AG09309 (cell line): ENCODE measurements around the gene RAX.

Experiments used
- DNase-seq: peaks from one replicate; pipeline ENCODE4 v3.0.0-alpha.2; 2010; ENCODE audit warnings: low read depth
- H3K4me3 ChIP-seq: 2 replicates; pipeline ENCODE4 v1.5.1; 2011; ENCODE audit warnings: mild to moderate bottlenecking, low read depth, low read length, moderate library complexity; ENCODE audit not compliant: control insufficient read depth
- TF ChIP-seq, protein P1 (sequence below): IDR thresholded peaks from 2 replicates; pipeline ENCODE4 v1.5.1; 2011; ENCODE audit warnings: mild to moderate bottlenecking, low read depth, low read length, inconsistent platforms; ENCODE audit not compliant: insufficient read depth, control insufficient read depth; ENCODE audit errors: missing control alignments

RAX gene

DNA sequence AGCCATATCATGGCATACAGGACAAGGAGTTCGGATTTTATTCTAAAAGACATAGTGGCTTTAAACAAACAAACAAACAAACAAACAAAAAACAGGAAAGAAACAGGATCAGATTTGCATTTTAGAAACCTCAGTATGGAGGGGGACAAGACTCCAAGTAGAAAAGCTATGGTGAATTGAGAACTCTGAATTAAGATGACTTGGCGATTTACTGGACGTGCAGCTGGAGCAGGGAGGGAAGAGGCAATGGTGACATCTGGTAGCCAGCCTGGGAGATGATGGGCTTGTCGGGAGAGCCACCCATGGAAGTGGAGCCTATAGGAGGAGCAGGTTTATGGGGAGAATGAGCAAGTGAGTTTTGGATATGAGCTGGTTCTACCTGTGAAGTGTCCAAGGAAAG lies 32.0 kb upstream of the RAX start:
- no peak overlapping the region for H3K4me3 ChIP-seq
- TF ChIP-seq, protein P1, sequence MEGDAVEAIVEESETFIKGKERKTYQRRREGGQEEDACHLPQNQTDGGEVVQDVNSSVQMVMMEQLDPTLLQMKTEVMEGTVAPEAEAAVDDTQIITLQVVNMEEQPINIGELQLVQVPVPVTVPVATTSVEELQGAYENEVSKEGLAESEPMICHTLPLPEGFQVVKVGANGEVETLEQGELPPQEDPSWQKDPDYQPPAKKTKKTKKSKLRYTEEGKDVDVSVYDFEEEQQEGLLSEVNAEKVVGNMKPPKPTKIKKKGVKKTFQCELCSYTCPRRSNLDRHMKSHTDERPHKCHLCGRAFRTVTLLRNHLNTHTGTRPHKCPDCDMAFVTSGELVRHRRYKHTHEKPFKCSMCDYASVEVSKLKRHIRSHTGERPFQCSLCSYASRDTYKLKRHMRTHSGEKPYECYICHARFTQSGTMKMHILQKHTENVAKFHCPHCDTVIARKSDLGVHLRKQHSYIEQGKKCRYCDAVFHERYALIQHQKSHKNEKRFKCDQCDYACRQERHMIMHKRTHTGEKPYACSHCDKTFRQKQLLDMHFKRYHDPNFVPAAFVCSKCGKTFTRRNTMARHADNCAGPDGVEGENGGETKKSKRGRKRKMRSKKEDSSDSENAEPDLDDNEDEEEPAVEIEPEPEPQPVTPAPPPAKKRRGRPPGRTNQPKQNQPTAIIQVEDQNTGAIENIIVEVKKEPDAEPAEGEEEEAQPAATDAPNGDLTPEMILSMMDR, result no peak
- no peak for DNase-seq

DNA sequence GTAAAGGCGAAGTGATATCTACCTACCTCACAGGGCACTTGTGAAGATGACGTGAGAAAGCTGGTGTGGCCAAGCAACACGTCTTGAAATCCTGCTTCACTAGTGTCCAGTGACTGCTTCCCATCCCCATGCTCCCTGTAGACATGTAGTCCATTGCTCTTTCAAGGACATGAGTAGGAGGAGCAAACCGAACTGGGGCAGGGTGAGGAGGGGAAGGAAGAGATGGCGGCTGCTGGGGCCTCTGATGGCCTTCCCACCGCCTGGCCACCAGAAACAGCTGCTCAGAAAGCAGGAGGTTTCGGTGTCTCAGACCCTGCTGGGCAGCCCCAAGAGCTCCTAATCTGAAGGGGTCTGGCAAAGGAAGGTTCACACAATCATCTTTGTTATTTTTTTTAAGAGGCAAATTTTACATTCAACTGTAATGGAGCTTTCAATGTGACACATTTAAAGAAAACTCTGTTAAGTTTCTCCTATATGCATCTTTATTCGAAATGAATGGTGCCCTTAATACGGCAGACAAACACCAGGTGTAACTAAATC lies 30.5 kb upstream of the RAX start:
- DNase-seq, result no peak
- TF ChIP-seq, protein P1, result no peak
- no peak overlapping the region for H3K4me3 ChIP-seq

DNA sequence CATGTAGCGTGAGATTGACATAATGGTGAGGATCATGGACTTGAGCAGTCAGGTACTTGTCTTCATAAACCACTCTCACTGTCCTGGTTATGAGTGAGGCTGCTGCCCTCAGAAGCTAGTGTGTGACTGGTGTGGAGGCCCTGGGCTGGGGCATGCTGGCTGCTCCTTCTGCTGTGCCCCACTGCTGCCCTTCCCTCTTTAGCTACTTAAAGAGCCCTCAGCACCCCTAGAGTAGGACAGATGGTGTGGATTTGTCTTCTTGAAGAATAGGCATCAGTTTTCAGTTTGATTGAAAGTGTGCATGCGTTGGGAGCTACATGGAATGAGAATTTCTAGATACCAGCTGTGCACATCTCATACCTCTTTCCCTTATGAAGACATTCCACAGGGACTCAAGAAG lies 29.8 kb upstream of the RAX start:
- no peak overlapping the region for H3K4me3 ChIP-seq
- TF ChIP-seq, protein P1, result no peak
- DNase-seq, result no peak

DNA sequence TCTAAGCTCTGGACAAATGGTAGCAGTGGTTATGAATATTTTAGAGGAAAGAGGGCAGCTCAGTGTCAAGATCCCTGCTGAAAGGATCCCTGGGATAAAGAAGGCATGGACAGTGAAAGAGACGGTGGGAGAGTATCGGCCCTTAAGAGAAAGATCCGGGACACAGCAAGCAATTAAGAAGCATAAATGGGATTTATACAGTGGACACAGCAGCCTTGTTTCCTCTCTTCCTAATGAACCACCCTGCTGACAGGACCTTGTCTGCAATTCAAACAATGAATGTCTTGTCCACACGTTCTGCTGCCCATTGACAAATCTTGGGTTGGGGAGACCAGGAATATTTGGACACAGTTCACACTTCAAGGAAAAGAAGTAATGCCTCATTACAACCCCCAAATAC lies 28.7 kb upstream of the RAX start:
- H3K4me3 ChIP-seq, result no peak overlapping the region
- TF ChIP-seq, protein P1, result no peak
- no peak for DNase-seq

DNA sequence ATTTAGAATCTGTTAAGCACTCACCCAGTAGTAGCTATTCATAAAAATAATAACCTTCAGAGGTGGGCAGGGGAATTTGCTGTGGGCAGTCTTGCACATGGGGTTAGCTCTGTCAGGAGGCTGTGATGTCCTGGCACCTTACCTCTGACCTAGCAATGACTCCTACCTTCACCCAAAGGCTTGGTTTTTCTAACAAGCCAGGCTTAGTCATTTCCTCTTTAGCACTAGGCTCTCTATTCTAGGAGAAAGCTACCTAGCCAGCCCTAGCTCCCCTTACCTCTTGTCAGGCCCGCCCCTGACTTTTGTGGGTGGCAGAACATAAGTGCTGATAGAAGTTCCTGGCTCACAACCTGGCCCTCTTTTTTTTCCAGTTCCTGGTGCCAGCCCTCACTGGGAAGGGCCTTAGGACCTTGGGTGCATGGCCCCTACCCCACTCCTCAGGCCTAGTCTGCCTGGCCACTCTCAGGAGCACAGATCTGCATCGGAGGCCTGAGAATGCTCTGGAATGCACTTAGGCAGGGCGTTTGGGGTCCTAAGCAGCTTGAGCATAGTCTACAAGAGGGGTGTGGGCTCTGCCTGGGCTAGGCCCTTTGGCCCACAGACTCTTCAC lies 27.5 kb upstream of the RAX start:
- no peak overlapping the region for H3K4me3 ChIP-seq
- no peak for DNase-seq

DNA sequence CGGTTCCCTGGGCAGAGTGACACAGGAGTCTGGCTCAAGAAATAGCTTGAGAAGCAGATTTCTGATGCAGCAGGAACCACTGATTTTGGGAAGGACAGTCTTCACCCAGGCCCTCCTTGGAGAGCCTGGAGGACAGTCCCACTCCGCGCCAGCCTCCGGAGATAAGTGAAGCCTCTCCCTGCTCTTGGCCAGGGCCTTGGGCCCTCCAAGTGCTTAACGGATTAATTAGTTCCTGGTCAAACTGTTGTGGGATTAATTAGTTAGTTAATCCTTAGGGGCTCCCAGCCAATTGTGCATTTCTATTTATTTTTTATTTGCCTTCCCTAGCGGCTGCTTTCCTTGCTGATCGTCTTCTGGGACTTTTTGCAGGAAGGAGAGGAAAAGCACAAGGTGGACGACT lies 25.6 kb upstream of the RAX start:
- DNase-seq, result no peak
- TF ChIP-seq, protein P1, result no peak
- H3K4me3 ChIP-seq, result no peak overlapping the region

More for the DNA sequence above, 27.5 kb upstream of the RAX start:
- TF ChIP-seq, protein P1, result no peak
